ENCODE data around the gene CAMK4. TPM values are rescaled to one million over a fixed set of nuclear protein-coding genes. Genes with fewer than 3 reads are reported as not detected.

The CAMK4 gene
- total RNA-seq, 1 experiment from 2014 or later, result 10.2 TPM

- Histone ChIP-seq H3K27ac (ENCODE audit: low read depth, low read length) (no peak overlapping the region), H4K20me1 (ENCODE audit: insufficient read depth) (no peaks in the 10 kb centered on the region), H3K9me3 (ENCODE audit: control insufficient read depth in 1 of 2, insufficient read depth in 1 of 2, low read depth in 1 of 2, low read length in 2 of 2) (no peaks in the 10 kb centered on the region; a peak in 1 of 4 replicates), H3K4me2 (ENCODE audit: low read length) (no peak overlapping the region), H2AFZ (ENCODE audit: low read depth, low read length, poor library complexity, severe bottlenecking) (no peak overlapping the region), H3K27me3 (ENCODE audit: insufficient read depth, low read length) (no peaks in the 10 kb centered on the region), H3K9ac (ENCODE audit: low read length) (no peak overlapping the region), H3K79me2 (ENCODE audit: insufficient read depth, low read length) (no peaks in the 10 kb centered on the region), H3K4me1 (ENCODE audit: control insufficient read depth in 1 of 2, insufficient read depth in 2 of 2, low read length in 2 of 2) (no peaks in the 10 kb centered on the region), H3K4me3 (replicated peaks in 1 of 2; ENCODE audit: low read depth in 1 of 2, low read length in 2 of 2) (no peak overlapping the region), H3K36me3 (ENCODE audit: control insufficient read depth in 1 of 2, insufficient read depth in 2 of 2, low read length in 2 of 2) (no peaks in the 10 kb centered on the region), H3K9me2 (ENCODE audit: insufficient read depth) (no peaks in the 10 kb centered on the region)
- ATAC-seq, result peak; percentile 71
- ChIA-PET CTCF (no interaction called here), RAD21 (ENCODE audit: low non-redundant PET in 1 of 2, low total read pairs in 2 of 2, uncharacterized antibody in 2 of 2, unreplicated experiment in 2 of 2) (no interaction called here), POLR2A (no interaction called here)
- no peak for DNase-seq (ENCODE audit: low read depth, low spot score)
- intact Hi-C loops (cut with micrococcal nuclease), result no loop called here
- TF ChIP-seq RAD21 (IDR thresholded peaks at IDR 0.05; ENCODE audit: low read depth) (peak; percentile 23; the same call in 1 of the 2 replicates), EZH2 (IDR thresholded peaks at IDR 0.05) (no peak), CTCF (IDR thresholded peaks at IDR 0.05 in 2 of 3, conservative IDR thresholded peaks at IDR 0.05 in 1 of 3; ENCODE audit: borderline replicate concordance in 1 of 3, insufficient read depth in 1 of 3, low read depth in 2 of 3, low read length in 2 of 3) (peak; percentile 4 to 10 (median 7); a peak in 1 of 6 replicates), REST (IDR thresholded peaks at IDR 0.05; ENCODE audit: low read depth) (no peak)
- BruUV-seq (replicated peaks), result no TSS peak
Observed at GRCh38 chr5:111461255-111461671, 237.1 kb downstream of the CAMK4 start.

Data from HCT116 (cell line).